A673 (cell line): Measurements from ENCODE around the gene STAG1.

Experiments
- CTCF ChIP-seq: fragments of 300-800, 200-600 bp; sonication (generic); conservative IDR thresholded peaks from 2 replicates; pipeline ENCODE4 v1.5.1; 2017; ENCODE audit warnings: low read depth, mild to moderate bottlenecking, antibody characterized with exemption, low read length, moderate library complexity, mixed read lengths
- EZH2 ChIP-seq: fragments of 200-600 bp; sonication (generic); IDR thresholded peaks from 2 replicates; pipeline ENCODE4 v1.6.1; 2017; ENCODE audit warnings: borderline replicate concordance, low read depth, mild to moderate bottlenecking, mixed read lengths, antibody characterized with exemption, low read length; ENCODE audit not compliant: poor library complexity, severe bottlenecking

- TF ChIP-seq CTCF: no peak
- TF ChIP-seq EZH2: no peak
Observed at GRCh38 chr3:136294176-136294575, 458.0 kb downstream of the STAG1 start.
